Suprapubic skin (tissue), 4 donors: ENCODE data around the gene OTX1. TPM values are rescaled to one million over a fixed set of nuclear protein-coding genes. Genes with fewer than 3 reads are reported as not detected.

Experiments used
- DNase-seq, 2 donors: peaks; one replicate each; pipeline ENCODE4 v3.0.0-alpha.2; 2019; ENCODE audit warnings: low spot score in 2 of 2
- H3K27ac ChIP-seq: fragments of 200-600 bp; sonication (generic); one replicate; pipeline ENCODE4 v1.5.1; 2019
- H3K27me3 ChIP-seq: fragments of 200-600 bp; sonication (generic); one replicate; pipeline ENCODE4 v1.5.1; 2019
- H3K36me3 ChIP-seq: fragments of 200-600 bp; sonication (generic); one replicate; pipeline ENCODE4 v1.5.1; 2019
- H3K4me1 ChIP-seq: fragments of 200-600 bp; sonication (generic); one replicate; pipeline ENCODE4 v1.5.1; 2019
- H3K4me3 ChIP-seq: fragments of 200-600 bp; sonication (generic); one replicate; pipeline ENCODE4 v1.5.1; 2019; ENCODE audit warnings: mild to moderate bottlenecking
- H3K9me3 ChIP-seq: fragments of 200-600 bp; sonication (generic); one replicate; pipeline ENCODE4 v1.5.1; 2019
- CTCF ChIP-seq, 2 donors: fragments of 200-600 bp in 1 of 2; fragments of 450-650 bp in 1 of 2; sonication (generic) in 1 of 2; IDR thresholded peaks; one replicate each; pipeline ENCODE4 v1.5.1; 2016 to 2019; ENCODE audit warnings: antibody characterized with exemption in 2 of 2, mild to moderate bottlenecking in 1 of 2, moderate library complexity in 1 of 2
- EP300 ChIP-seq: sonication (generic); formaldehyde crosslinking; IDR thresholded peaks from one replicate; pipeline ENCODE4 v1.6.1; 2017; ENCODE audit warnings: antibody characterized with exemption
- POLR2A ChIP-seq, 2 donors: fragments of 450-650 bp; IDR thresholded peaks; one replicate each; pipeline ENCODE4 v1.6.1; 2017; ENCODE audit warnings: antibody characterized with exemption in 2 of 2, mild to moderate bottlenecking in 2 of 2, moderate library complexity in 2 of 2
- POLR2AphosphoS5 ChIP-seq, 3 donors: sonication (generic); formaldehyde crosslinking; IDR thresholded peaks; one replicate each; pipeline ENCODE4 v1.6.1; 2017; ENCODE audit warnings: antibody characterized with exemption in 3 of 3
- WGBS: methylation state at CpG from one replicate; pipeline ENCODE4 v1.1.5; 2018; 5-methylcytosine and 5-hydroxymethylcytosine counted together
- total RNA-seq, 4 donors: library from RNA; depleted of rRNA; stranded (reverse); fragments of >200 nt; gene quantifications; one replicate each; pipeline ENCODE4 v1.1.0, GENCODE V29; 2016

The OTX1 gene
- total RNA-seq, 4 donors from 2014 or later, result 6.6 to 19.7 (median 10.9) TPM

- 72% methylated on average over 4 of the region's 4 CpGs for WGBS
- Histone ChIP-seq H3K9me3 (no peaks in the 10 kb centered on the region), H3K4me3 (no peak overlapping the region), H3K4me1 (no peaks in the 10 kb centered on the region), H3K27me3 (no peaks in the 10 kb centered on the region), H3K36me3 (no peaks in the 10 kb centered on the region), H3K27ac (no peak overlapping the region)
- DNase-seq, result no peak
- no peak for TF ChIP-seq EP300
- TF ChIP-seq CTCF (IDR thresholded peaks at IDR 0.05), result no peak
- TF ChIP-seq POLR2AphosphoS5 (IDR thresholded peaks at IDR 0.05), result no peak
- no peak for TF ChIP-seq POLR2A (IDR thresholded peaks at IDR 0.05)
Measured at GRCh38 chr2:63078852-63079606, 28.4 kb downstream of the OTX1 start.

- no peak for DNase-seq
- Histone ChIP-seq H3K27ac (no peak overlapping the region), H3K9me3 (no peaks in the 10 kb centered on the region), H3K4me3 (no peak overlapping the region), H3K27me3 (no peaks in the 10 kb centered on the region), H3K36me3 (no peaks in the 10 kb centered on the region), H3K4me1 (no peaks in the 10 kb centered on the region)
- no peak for TF ChIP-seq EP300
- TF ChIP-seq POLR2AphosphoS5 (IDR thresholded peaks at IDR 0.05), result no peak
- no peak for TF ChIP-seq POLR2A (IDR thresholded peaks at IDR 0.05)
- no peak for TF ChIP-seq CTCF (IDR thresholded peaks at IDR 0.05)
- WGBS, result 78% methylated on average over 4 of the region's 4 CpGs
Measured at GRCh38 chr2:63081404-63081803, 30.8 kb downstream of the OTX1 start.

GRCh38 chr2:63086687-63087086 lies 36.1 kb downstream of the OTX1 start:
- no peaks in the 10 kb centered on the region for H3K9me3 ChIP-seq
- no peak overlapping the region for H3K27ac ChIP-seq
- no peak overlapping the region for H3K4me3 ChIP-seq
- WGBS, result 57% methylated on average over 1 of the region's 1 CpG
- no peaks in the 10 kb centered on the region for H3K27me3 ChIP-seq
- H3K4me1 ChIP-seq, result no peaks in the 10 kb centered on the region
- H3K36me3 ChIP-seq, result no peaks in the 10 kb centered on the region
- no peak for DNase-seq
- TF ChIP-seq CTCF (IDR thresholded peaks at IDR 0.05) (no peak), EP300 (no peak), POLR2A (IDR thresholded peaks at IDR 0.05) (no peak), POLR2AphosphoS5 (IDR thresholded peaks at IDR 0.05) (no peak)

GRCh38 chr2:63092401-63092800 lies 41.8 kb downstream of the OTX1 start:
- WGBS, result 93% methylated on average over 1 of the region's 1 CpG
- no peak for DNase-seq
- TF ChIP-seq POLR2A (IDR thresholded peaks at IDR 0.05) (no peak), CTCF (IDR thresholded peaks at IDR 0.05) (no peak), POLR2AphosphoS5 (IDR thresholded peaks at IDR 0.05) (no peak), EP300 (no peak)

GRCh38 chr2:63092857-63093256 lies 42.2 kb downstream of the OTX1 start:
- WGBS, result 2% methylated on average over 1 of the region's 1 CpG
- TF ChIP-seq EP300 (no peak), POLR2AphosphoS5 (IDR thresholded peaks at IDR 0.05) (no peak), CTCF (IDR thresholded peaks at IDR 0.05) (no peak), POLR2A (IDR thresholded peaks at IDR 0.05) (no peak)

More at GRCh38 chr2:63092401-63092800, 41.8 kb downstream of the OTX1 start:
- H3K27ac ChIP-seq, result no peak overlapping the region
- no peaks in the 10 kb centered on the region for H3K9me3 ChIP-seq
- no peak overlapping the region for H3K4me3 ChIP-seq
- H3K27me3 ChIP-seq, result no peaks in the 10 kb centered on the region
- no peaks in the 10 kb centered on the region for H3K4me1 ChIP-seq
- H3K36me3 ChIP-seq, result no peaks in the 10 kb centered on the region

More at GRCh38 chr2:63092857-63093256, 42.2 kb downstream of the OTX1 start:
- H3K9me3 ChIP-seq, result no peaks in the 10 kb centered on the region
- H3K27ac ChIP-seq, result no peak overlapping the region
- H3K36me3 ChIP-seq, result no peaks in the 10 kb centered on the region
- H3K27me3 ChIP-seq, result no peaks in the 10 kb centered on the region
- DNase-seq, result no peak
- no peak overlapping the region for H3K4me3 ChIP-seq
- H3K4me1 ChIP-seq, result no peaks in the 10 kb centered on the region
